ENCODE data around the gene HOTAIR.

DNA sequence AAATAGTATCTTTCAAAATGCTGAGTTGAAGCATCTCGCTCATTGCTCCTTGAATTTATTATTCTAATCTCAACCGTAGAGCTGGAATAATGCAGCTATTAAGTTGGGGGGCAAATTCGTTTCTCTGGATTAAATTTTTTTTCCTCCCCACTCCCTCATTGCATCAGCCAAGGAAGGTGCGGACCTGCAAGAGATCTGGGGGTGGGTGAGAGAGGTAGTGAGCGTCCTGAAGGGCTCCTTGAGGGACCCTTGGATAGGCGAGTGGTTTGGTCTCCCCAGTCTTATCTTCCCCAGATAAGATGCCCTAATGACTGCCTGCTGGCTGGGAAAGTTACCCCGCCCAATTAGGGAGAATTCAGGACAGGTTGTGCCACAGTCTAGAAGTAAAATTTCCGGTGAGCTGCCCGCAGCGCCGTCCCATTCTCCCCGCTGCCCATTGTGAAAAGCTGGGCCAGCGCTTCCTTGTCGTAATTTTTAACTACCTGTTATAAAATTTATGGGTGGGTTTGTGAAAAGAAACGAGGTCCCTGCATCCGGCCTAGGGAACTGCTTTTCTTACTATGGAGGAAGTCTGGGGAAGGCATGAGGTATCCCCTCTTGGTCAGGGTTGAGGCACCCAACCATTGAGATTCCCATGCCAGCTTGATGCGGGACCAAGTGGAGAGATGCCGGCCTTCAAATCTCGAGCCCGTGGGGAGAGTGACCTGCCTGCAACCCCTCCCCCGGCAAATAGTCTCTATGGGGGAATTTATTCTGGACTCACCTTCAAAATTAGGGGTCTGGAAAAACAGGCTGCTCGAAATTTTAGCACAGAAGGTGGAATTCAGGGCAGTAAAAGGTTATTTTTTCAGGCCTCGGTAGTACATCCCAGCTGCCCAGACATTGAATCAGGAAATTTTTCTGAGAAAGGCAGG is 40.5 kb upstream of the HOTAIR start:
- TF ChIP-seq POLR2AphosphoS5 (IDR thresholded peaks at IDR 0.05) = peak; percentile 69
- TF ChIP-seq CTCF (IDR thresholded peaks at IDR 0.05; ENCODE audit: poor library complexity, severe bottlenecking) = no peak
- no peak for TF ChIP-seq EZH2 (IDR thresholded peaks at IDR 0.05; ENCODE audit: borderline replicate concordance, insufficient read depth, low read length, poor library complexity, severe bottlenecking)
- TF ChIP-seq, protein P1, sequence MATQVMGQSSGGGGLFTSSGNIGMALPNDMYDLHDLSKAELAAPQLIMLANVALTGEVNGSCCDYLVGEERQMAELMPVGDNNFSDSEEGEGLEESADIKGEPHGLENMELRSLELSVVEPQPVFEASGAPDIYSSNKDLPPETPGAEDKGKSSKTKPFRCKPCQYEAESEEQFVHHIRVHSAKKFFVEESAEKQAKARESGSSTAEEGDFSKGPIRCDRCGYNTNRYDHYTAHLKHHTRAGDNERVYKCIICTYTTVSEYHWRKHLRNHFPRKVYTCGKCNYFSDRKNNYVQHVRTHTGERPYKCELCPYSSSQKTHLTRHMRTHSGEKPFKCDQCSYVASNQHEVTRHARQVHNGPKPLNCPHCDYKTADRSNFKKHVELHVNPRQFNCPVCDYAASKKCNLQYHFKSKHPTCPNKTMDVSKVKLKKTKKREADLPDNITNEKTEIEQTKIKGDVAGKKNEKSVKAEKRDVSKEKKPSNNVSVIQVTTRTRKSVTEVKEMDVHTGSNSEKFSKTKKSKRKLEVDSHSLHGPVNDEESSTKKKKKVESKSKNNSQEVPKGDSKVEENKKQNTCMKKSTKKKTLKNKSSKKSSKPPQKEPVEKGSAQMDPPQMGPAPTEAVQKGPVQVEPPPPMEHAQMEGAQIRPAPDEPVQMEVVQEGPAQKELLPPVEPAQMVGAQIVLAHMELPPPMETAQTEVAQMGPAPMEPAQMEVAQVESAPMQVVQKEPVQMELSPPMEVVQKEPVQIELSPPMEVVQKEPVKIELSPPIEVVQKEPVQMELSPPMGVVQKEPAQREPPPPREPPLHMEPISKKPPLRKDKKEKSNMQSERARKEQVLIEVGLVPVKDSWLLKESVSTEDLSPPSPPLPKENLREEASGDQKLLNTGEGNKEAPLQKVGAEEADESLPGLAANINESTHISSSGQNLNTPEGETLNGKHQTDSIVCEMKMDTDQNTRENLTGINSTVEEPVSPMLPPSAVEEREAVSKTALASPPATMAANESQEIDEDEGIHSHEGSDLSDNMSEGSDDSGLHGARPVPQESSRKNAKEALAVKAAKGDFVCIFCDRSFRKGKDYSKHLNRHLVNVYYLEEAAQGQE (IDR thresholded peaks at IDR 0.05; ENCODE audit: borderline replicate concordance) = no peak
- TF ChIP-seq EP300 (conservative IDR thresholded peaks at IDR 0.05; ENCODE audit: poor library complexity, severe bottlenecking) = no peak
- TF ChIP-seq RAD21 (conservative IDR thresholded peaks at IDR 0.05) = no peak
- TF ChIP-seq TAF1 (IDR thresholded peaks at IDR 0.05; ENCODE audit: low read depth) = no peak
